Smooth muscle cell of the coronary artery (primary cell): ENCODE measurements around the gene XNDC1N. TPM values are rescaled to one million over a fixed set of nuclear protein-coding genes. Genes with fewer than 3 reads are reported as not detected.

Experiments used
- total RNA-seq: library from RNA; depleted of rRNA; stranded (reverse); fragments of >200 nt; gene quantifications from 2 replicates; pipeline ENCODE4 v1.2.3, GENCODE V29; 2014; ENCODE audit warnings: low replicate concordance

Gene XNDC1N
- total RNA-seq: 4.6 and 7.3 TPM in 2 replicates

GRCh38 chr11:71927820-71928736, at the start of gene XNDC1N:
XNDC1N (minus strand) TSS chr11:71928594; CDS start chr11:71923353, 5,241 bp downstream.

GRCh38 chr11:71928737-71929443, 496 bp upstream of the XNDC1N start, which contains the start of gene RNF121:
RNF121 (plus strand) TSS chr11:71929046; CDS start chr11:71929062, 16 bp downstream.

Other genes starting within 250 kb of the XNDC1N start
- gene DEFB108B, start 95.4 kb downstream of the XNDC1N start, total RNA-seq: not detected in 2 replicates
- gene DEFB131B, start 50.1 kb downstream of the XNDC1N start, total RNA-seq: not detected in 2 replicates
- 87.3 and 107 TPM in 2 replicates for gene RNF121, start 452 bp upstream of the XNDC1N start, total RNA-seq
- gene IL18BP, start 70.3 kb upstream of the XNDC1N start, total RNA-seq: 1.9 and 3.8 TPM in 2 replicates
- 88.9 and 138 TPM in 2 replicates for gene NUMA1, start 151.9 kb upstream of the XNDC1N start, total RNA-seq
- 7.5 and 9.5 TPM in 2 replicates for gene LRRC51, start 152.3 kb upstream of the XNDC1N start, total RNA-seq
- gene LAMTOR1, start 174.7 kb upstream of the XNDC1N start, total RNA-seq: 87.7 and 153 TPM in 2 replicates
- not detected in 2 replicates for gene TOMT, start 177.3 kb upstream of the XNDC1N start, total RNA-seq
- 37.6 and 61.5 TPM in 2 replicates for gene ANAPC15, start 184.1 kb upstream of the XNDC1N start, total RNA-seq
- gene FOLR3, start 207.1 kb upstream of the XNDC1N start, total RNA-seq: 5.5 TPM in 1 of 2 replicates, not detected in the other